ENCODE data around the gene SGK2. TPM values are rescaled to one million over a fixed set of nuclear protein-coding genes. Genes with fewer than 3 reads are reported as not detected.

Gene SGK2
- total RNA-seq (ENCODE audit: low replicate concordance): 0.15 and 0.47 TPM in 2 replicates

DNA sequence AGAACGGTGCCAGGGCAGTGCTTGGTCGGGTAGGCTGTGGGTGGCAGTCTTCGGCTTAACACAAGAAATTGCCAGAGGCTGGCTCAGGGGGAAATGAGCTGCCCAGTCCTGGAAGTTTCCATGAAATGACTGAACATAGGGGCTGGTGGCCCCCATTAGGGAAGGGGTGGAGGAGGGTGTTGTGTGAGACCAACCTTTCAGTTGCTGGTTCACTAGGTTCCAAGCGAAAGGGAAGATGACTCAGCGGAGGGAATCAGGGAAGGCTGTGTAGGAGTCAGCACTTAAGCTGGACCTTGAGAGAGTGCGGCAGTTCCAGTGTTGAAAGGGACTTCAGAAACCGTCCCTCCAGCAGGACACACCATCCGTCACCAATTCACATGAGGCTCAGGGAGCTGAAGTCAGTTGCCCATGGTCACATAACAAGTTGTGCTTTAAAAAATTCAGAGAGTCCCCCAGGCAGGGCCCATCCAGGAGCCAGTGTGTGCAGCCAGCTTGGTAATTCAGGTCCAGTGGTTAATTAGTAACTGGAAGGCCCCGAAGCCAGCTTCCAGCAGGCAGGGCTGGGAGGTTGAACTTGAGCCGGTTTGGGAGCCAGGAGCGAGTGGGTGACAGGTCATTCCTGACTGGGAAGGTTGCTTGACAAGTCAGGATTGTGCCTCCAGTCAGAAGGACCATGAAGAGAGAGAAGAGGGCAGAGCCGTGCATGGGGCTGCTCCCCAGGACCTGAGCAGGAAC is at the start of gene SGK2:
TSS of gene SGK2 (plus strand) at position 616 of the 735 bp plus-strand sequence. CDS start 7,469 bp downstream, outside the sequence.

DNA sequence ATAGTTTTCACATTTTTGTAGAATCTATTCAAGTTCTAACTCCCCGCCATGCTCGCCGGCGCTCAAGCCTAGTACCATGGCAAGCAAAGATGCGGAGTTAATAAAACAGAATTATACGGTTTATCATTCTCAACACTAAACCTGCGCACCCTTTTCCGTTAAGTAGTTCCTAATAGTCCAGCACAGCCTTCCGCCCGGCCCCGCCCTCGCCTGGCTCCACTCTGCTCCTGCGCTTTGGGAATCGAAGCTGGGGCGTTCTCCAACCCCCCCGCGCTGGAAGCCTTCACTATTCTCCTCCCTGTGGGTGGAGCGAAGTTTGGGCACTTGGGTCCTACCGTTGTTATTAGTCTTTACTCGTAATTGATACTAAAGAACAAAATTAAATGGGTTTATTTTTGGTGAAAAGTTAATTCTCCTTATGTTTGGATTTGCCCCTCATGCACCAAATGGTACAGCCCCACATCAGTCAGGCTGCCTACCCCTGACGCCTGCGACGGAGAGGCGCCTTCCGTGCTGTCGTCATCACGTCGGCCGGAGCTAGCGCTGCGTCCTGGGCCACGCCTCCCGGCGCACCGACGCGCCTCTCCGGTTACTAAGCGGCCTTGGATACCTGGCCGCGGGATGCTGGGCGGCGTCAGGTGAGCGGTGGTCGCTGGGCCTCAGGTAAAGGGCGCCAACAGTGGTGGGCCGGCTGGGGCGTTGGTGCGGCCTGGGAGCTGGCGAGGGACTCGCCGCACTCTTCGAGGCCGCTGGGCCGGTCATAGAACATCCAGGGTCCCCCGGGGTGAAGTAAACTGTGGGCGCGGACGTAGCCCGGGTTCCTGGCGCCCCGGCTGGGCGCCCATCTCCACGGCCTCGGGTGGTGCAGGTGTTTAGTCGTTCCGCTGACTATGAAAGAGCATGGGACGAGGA is 31.8 kb downstream of the SGK2 start, which contains the start of gene IFT52:
TSS of gene IFT52 (plus strand) at position 546 of the 912 bp plus-strand sequence. CDS start 3,762 bp downstream, outside the sequence.

Other genes starting within 250 kb of the SGK2 start
- 34.4 and 38.6 TPM in 2 replicates for gene SRSF6, start 101.1 kb upstream of the SGK2 start, total RNA-seq (ENCODE audit: low replicate concordance)
- 3.3 and 4.4 TPM in 2 replicates for gene L3MBTL1, start 51.3 kb upstream of the SGK2 start, total RNA-seq (ENCODE audit: low replicate concordance)
- gene IFT52, start 31.9 kb downstream of the SGK2 start, total RNA-seq (ENCODE audit: low replicate concordance): 40.1 and 49.6 TPM in 2 replicates
- gene MYBL2, start 108.1 kb downstream of the SGK2 start, total RNA-seq (ENCODE audit: low replicate concordance): 0.12 and 3.6 TPM in 2 replicates
- not detected in 2 replicates for gene GTSF1L, start 168.0 kb downstream of the SGK2 start, total RNA-seq (ENCODE audit: low replicate concordance)